ENCODE data around the gene F8A3. TPM values are rescaled to one million over a fixed set of nuclear protein-coding genes. Genes with fewer than 3 reads are reported as not detected.
A peak's percentile ranks its signal among the peaks of the same experiment; 100 is the strongest.

Gene F8A3
- polyA plus RNA-seq, 3 donors, result 3.6 to 18.2 TPM; not detected in 1

DNA sequence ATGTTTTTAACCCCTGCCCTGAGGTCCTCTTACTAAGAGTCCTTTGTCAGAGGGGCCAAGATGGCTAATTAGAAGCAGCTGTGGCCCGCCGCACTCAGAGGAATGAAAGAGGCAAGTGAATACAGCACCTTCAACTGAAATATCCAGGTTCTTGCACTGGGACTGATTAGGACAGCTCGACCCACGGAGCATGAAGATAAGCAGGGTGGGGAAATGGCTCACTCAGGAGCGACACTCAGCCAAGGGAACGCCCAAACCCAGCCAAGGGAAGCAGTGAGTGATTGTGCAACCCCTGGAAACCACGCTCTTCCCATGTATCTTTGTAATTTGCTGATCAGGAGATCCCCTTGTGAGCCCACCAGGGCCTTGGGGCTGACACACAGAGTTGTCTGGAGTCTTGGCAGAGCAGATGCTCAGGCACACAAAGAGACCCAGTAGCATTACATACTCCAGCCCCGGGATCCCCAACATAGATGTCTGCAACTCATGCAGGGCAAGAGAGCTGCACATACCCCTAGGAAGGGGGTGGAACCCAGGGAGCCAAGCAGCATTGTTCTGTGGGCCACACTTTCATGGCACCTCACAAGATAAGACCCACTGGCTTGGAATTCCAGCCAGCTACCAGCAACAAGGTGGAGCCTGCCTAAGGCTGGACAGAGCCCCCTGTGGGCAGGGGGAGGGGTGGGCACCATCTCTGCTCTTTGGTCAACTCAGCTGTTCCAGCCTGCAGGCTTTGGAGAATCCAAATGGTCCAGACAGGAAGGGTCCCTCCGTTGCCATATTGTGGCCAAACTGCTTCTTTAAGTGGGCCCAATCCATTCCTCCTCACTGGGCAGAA lies 23.3 kb downstream of the F8A3 start:
- Mint-ChIP-seq H3K27ac (peak overlapping the region in 1 of 7 donors; percentile 42), H3K27me3 (ENCODE audit: low read depth in 3 of 3) (no peaks in the 10 kb centered on the region), H3K9me3 (peaks cover 0 to 12% (median 5%) of the 10 kb centered on the region in 7 donors), H3K4me1 (peaks cover 16% of the 10 kb centered on the region), H3K36me3 (no peaks in the 10 kb centered on the region), H3K4me3 (no peak overlapping the region)
- TF ChIP-seq, protein P1, sequence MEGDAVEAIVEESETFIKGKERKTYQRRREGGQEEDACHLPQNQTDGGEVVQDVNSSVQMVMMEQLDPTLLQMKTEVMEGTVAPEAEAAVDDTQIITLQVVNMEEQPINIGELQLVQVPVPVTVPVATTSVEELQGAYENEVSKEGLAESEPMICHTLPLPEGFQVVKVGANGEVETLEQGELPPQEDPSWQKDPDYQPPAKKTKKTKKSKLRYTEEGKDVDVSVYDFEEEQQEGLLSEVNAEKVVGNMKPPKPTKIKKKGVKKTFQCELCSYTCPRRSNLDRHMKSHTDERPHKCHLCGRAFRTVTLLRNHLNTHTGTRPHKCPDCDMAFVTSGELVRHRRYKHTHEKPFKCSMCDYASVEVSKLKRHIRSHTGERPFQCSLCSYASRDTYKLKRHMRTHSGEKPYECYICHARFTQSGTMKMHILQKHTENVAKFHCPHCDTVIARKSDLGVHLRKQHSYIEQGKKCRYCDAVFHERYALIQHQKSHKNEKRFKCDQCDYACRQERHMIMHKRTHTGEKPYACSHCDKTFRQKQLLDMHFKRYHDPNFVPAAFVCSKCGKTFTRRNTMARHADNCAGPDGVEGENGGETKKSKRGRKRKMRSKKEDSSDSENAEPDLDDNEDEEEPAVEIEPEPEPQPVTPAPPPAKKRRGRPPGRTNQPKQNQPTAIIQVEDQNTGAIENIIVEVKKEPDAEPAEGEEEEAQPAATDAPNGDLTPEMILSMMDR (IDR thresholded peaks at IDR 0.05), result no peak
- Histone ChIP-seq H3K27ac (ENCODE audit: low read depth in 1 of 2, low read length in 2 of 2) (no peak overlapping the region), H3K9me3 (replicated peaks in 1 of 2; ENCODE audit: control insufficient read depth in 1 of 2, insufficient read depth in 1 of 2, low read length in 2 of 2) (no peaks in the 10 kb centered on the region), H2AFZ (ENCODE audit: insufficient read depth, low read depth, low read length, poor library complexity, severe bottlenecking) (no peak overlapping the region), H3K79me2 (ENCODE audit: insufficient read depth, low read length) (no peaks in the 10 kb centered on the region), H3K27me3 (ENCODE audit: control insufficient read depth in 2 of 2, insufficient read depth in 2 of 2, low read length in 2 of 2) (no peaks in the 10 kb centered on the region), H3K36me3 (replicated peaks in 1 of 2; ENCODE audit: control insufficient read depth in 1 of 2, insufficient read depth in 2 of 2, low read length in 2 of 2) (no peaks in the 10 kb centered on the region), H4K20me1 (ENCODE audit: insufficient read depth, low read length) (no peaks in the 10 kb centered on the region), H3K4me1 (ENCODE audit: control insufficient read depth in 1 of 2, insufficient read depth in 2 of 2, low read length in 2 of 2) (peaks cover 10 to 11% of the 10 kb centered on the region in 2 donors), H3K4me3 (replicated peaks in 1 of 3; ENCODE audit: low read depth in 2 of 3, low read length in 3 of 3) (no peak overlapping the region), H3K4me2 (replicated peaks; ENCODE audit: extremely low read depth, low read length, poor library complexity, severe bottlenecking) (no peak overlapping the region), H3K9ac (ENCODE audit: insufficient read depth, low read length, poor library complexity, severe bottlenecking) (no peak overlapping the region)
- 100% methylated on average over 1 of the region's 9 CpGs for WGBS (ENCODE audit: insufficient coverage)
- peak in 2 of 3 donors; percentile 0 to 19 for DNase-seq
- intact Hi-C loops (cut with micrococcal nuclease), result no loop called here

DNA sequence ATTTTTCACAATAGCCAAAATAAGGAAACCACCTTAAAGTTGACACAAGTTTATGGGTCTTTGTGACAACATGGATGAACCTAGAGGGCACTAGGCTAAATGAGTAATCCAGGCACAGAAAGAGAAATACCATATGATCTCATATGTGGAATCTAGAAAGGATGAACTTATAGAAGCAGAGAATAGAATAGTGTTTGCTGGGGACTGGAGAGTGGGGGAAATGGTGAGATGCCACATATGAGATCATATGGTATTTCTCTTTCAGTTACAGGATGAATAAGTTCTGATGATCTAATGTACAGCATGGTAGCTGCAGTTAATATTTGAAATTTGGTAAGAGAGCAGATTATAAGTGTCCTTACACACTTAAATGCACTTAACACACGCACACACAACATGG lies 40.7 kb downstream of the F8A3 start:
- Mint-ChIP-seq H3K9me3 (peaks cover 0 to 12% (median 5%) of the 10 kb centered on the region in 7 donors), H3K4me1 (no peaks in the 10 kb centered on the region), H3K27ac (no peak overlapping the region), H3K27me3 (ENCODE audit: low read depth in 3 of 3) (no peaks in the 10 kb centered on the region), H3K4me3 (no peak overlapping the region), H3K36me3 (no peaks in the 10 kb centered on the region)
- Histone ChIP-seq H3K9me3 (replicated peaks in 1 of 2; ENCODE audit: control insufficient read depth in 1 of 2, insufficient read depth in 1 of 2, low read length in 2 of 2) (no peaks in the 10 kb centered on the region), H3K36me3 (replicated peaks in 1 of 2; ENCODE audit: control insufficient read depth in 1 of 2, insufficient read depth in 2 of 2, low read length in 2 of 2) (no peaks in the 10 kb centered on the region), H4K20me1 (ENCODE audit: insufficient read depth, low read length) (no peaks in the 10 kb centered on the region), H2AFZ (ENCODE audit: insufficient read depth, low read depth, low read length, poor library complexity, severe bottlenecking) (no peak overlapping the region), H3K79me2 (ENCODE audit: insufficient read depth, low read length) (no peaks in the 10 kb centered on the region), H3K4me1 (ENCODE audit: control insufficient read depth in 1 of 2, insufficient read depth in 2 of 2, low read length in 2 of 2) (no peaks in the 10 kb centered on the region), H3K4me2 (replicated peaks; ENCODE audit: extremely low read depth, low read length, poor library complexity, severe bottlenecking) (no peak overlapping the region), H3K27ac (ENCODE audit: low read depth in 1 of 2, low read length in 2 of 2) (no peak overlapping the region), H3K27me3 (ENCODE audit: control insufficient read depth in 2 of 2, insufficient read depth in 2 of 2, low read length in 2 of 2) (no peaks in the 10 kb centered on the region), H3K9ac (ENCODE audit: insufficient read depth, low read length, poor library complexity, severe bottlenecking) (no peak overlapping the region), H3K4me3 (replicated peaks in 1 of 3; ENCODE audit: low read depth in 2 of 3, low read length in 3 of 3) (no peak overlapping the region)
- no CpG with 5 or more reads among the region's 1 CpG for whole genome bisulfite sequencing (ENCODE audit: insufficient coverage)
- intact Hi-C loops (cut with micrococcal nuclease), result no loop called here
- TF ChIP-seq, protein P1 (IDR thresholded peaks at IDR 0.05), result no peak
- no peak for DNase-seq

Small RNA genes lying within 50 kb of the gene (small RNA-seq; reads per million reads assigned to genes)
- gene MIR1184-3 (ENCODE audit: insufficient read length, low read depth), result not detected

Other genes with a start within 250 kb of the F8A3 start
- gene VBP1, start 242.2 kb downstream of the F8A3 start, polyA plus RNA-seq, result 10 to 100 TPM in 2 of 3 donors, 1 to 10 TPM in 1; 9.4 to 65.9 (median 61.1) TPM
- gene RAB39B, start 194.1 kb downstream of the F8A3 start, polyA plus RNA-seq, result under 1 TPM; 0.20 to 0.41 (median 0.25) TPM
- 1 to 10 TPM; 1.3 to 3.4 (median 2.0) TPM for gene CLIC2, start 124.0 kb downstream of the F8A3 start, polyA plus RNA-seq
- not detected for gene F8A2, start 76.5 kb downstream of the F8A3 start, polyA plus RNA-seq
- 1 to 10 TPM in 1 of 3 donors, under 1 TPM in 1, not detected in 1; 0.07 to 1.2 TPM for gene SPRY3, start 154.0 kb upstream of the F8A3 start, polyA plus RNA-seq
- gene TMLHE, start 154.3 kb upstream of the F8A3 start, polyA plus RNA-seq, result 10 to 100 TPM; 14.3 to 28.3 (median 28.2) TPM

All from CD14-positive monocyte (primary cell).